NT2/D1 (cell line): ENCODE measurements around the gene RAB3GAP1.

Source experiments
- SUZ12 ChIP-seq: IDR thresholded peaks from 2 replicates; pipeline ENCODE4 v1.6.1; 2011; ENCODE audit not compliant: insufficient read length, insufficient read depth; ENCODE audit errors: extremely low read depth
- YY1 ChIP-seq: IDR thresholded peaks from 2 replicates; pipeline ENCODE4 v1.6.1; 2011; ENCODE audit not compliant: insufficient read length, insufficient read depth
- ZNF274 ChIP-seq: IDR thresholded peaks from 2 replicates; pipeline ENCODE4 v1.6.1; 2011; ENCODE audit warnings: mild to moderate bottlenecking, low read depth, low read length

- TF ChIP-seq SUZ12 = no peak
- TF ChIP-seq ZNF274 = no peak
- TF ChIP-seq YY1 = no peak
These were observed 122.1 kb downstream of the RAB3GAP1 start for GRCh38 chr2:135174049-135174809.
